Measurements from ENCODE around the gene MRPL55.

MRPL55 gene

GRCh38 chr1:228152097-228152917 is 43.2 kb upstream of the MRPL55 start:
- peaks cover 0 to 10% of the 10 kb centered on the region in 2 donors for H3K27me3 ChIP-seq
- H3K4me1 ChIP-seq, result peaks cover 0 to 29% (median 15%) of the 10 kb centered on the region in 4 donors
- intact Hi-C loops (cut with DNase I; ENCODE audit: low total_unique reads), result no loop called here
- peaks cover 9 to 28% (median 15%) of the 10 kb centered on the region in 3 donors for H3K36me3 ChIP-seq
- DNase-seq, result peak; percentile 18 to 61
- TF ChIP-seq, protein P1, sequence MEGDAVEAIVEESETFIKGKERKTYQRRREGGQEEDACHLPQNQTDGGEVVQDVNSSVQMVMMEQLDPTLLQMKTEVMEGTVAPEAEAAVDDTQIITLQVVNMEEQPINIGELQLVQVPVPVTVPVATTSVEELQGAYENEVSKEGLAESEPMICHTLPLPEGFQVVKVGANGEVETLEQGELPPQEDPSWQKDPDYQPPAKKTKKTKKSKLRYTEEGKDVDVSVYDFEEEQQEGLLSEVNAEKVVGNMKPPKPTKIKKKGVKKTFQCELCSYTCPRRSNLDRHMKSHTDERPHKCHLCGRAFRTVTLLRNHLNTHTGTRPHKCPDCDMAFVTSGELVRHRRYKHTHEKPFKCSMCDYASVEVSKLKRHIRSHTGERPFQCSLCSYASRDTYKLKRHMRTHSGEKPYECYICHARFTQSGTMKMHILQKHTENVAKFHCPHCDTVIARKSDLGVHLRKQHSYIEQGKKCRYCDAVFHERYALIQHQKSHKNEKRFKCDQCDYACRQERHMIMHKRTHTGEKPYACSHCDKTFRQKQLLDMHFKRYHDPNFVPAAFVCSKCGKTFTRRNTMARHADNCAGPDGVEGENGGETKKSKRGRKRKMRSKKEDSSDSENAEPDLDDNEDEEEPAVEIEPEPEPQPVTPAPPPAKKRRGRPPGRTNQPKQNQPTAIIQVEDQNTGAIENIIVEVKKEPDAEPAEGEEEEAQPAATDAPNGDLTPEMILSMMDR (IDR thresholded peaks at IDR 0.05), result no peak
- no peaks in the 10 kb centered on the region for H3K9me3 ChIP-seq
- H3K4me3 ChIP-seq, result no peak overlapping the region
- H3K27ac ChIP-seq, result no peak overlapping the region

DNA sequence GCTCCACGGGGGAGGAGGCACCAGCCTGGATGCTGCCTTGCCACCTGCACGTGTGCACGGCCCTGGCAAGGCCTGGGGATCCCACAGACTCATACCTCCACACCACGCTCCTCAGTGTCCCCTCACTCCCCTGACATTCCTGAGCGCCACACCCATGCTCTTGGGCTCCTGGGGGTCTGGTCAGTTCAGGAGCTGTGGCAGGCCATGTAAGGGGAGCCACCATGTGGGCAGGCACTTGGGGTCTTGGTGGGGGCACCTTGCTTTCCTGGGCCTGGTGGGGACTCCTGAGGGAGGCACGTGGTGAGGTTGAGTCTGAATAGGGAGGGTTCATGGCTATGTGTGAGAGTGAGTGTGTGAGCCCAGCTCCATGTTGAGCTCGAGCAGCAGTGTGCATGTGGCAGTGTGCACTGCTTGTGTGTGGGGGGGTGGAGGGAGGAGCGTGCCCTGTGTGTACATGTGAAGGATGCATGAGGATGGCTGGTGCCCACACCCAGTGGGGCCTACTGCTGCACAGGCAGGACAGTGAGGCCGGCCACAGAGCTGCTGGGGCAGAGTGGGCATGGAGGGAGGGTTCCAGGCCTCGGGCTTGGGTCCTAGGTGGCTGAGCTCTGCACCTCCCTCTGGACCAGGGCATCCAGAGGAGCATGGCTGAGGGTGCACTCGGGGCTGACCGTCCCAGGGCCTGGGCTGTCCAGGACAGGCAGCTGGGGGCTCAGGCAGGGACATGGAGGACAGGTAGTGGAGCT is 42.3 kb upstream of the MRPL55 start:
- peaks cover 0 to under 1% of the 10 kb centered on the region in 2 donors for H3K27me3 ChIP-seq
- H3K4me1 ChIP-seq, result peaks cover 0 to 29% (median 15%) of the 10 kb centered on the region in 4 donors
- H3K27ac ChIP-seq, result peak overlapping the region; percentile 54 to 69
- H3K36me3 ChIP-seq, result peaks cover 19 to 37% (median 25%) of the 10 kb centered on the region in 3 donors
- intact Hi-C loops (cut with DNase I; ENCODE audit: low total_unique reads), result no loop called here
- DNase-seq, result peak; percentile 19 to 63
- no peaks in the 10 kb centered on the region for H3K9me3 ChIP-seq
- no peak overlapping the region for H3K4me3 ChIP-seq
- TF ChIP-seq, protein P1 (IDR thresholded peaks at IDR 0.05), result no peak

DNA sequence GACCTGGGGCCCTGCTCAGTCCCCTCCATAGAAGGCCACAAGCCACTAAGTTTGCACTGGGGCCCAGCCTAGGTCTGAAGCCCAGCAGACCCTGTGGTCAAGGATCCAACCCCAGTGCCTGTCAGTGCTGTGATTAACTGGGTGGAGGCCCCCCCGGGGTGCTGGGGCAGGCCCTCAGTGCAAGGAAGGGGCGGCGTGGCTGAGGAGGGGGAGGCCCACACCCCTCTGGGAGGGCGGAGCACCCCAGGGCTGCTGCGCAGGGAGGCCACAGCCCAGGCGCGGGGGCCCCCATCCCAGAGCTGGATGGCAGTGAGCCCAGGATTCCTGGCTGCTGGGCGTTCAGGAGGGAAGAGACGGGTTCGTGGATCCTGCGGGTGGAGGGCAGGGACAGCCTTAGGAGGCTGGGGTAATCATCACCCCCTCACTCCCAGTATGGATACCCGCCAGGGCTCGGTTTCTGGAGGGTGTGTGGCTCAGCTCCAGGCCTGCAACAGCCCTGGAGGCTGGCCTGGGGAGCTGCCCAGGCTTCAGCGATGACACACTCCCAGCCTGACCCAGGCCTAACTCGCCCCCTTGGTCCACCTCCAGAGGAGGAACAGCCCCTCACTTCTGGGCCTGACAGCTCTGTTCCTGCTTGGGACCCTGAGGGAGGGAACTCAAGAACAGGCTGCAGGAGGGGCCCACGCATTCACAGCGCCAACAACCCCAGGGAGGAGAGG is 41.5 kb upstream of the MRPL55 start:
- peak overlapping the region; percentile 54 to 69 for H3K27ac ChIP-seq
- intact Hi-C loops (cut with DNase I; ENCODE audit: low total_unique reads), result no loop called here
- peaks cover 0 to 29% (median 16%) of the 10 kb centered on the region in 4 donors for H3K4me1 ChIP-seq
- H3K4me3 ChIP-seq, result peak overlapping the region in 1 of 2 donors; percentile 12
- H3K9me3 ChIP-seq, result no peaks in the 10 kb centered on the region
- peaks cover 22 to 45% (median 32%) of the 10 kb centered on the region in 3 donors for H3K36me3 ChIP-seq
- TF ChIP-seq, protein P1 (IDR thresholded peaks at IDR 0.05), result no peak
- peak; percentile 35 to 70 for DNase-seq
- no peaks in the 10 kb centered on the region for H3K27me3 ChIP-seq

GRCh38 chr1:228150120-228150460 is 41.0 kb upstream of the MRPL55 start:
- H3K36me3 ChIP-seq, result peaks cover 22 to 49% (median 37%) of the 10 kb centered on the region in 3 donors
- TF ChIP-seq, protein P1 (IDR thresholded peaks at IDR 0.05), result no peak
- H3K4me1 ChIP-seq, result peaks cover 0 to 35% (median 18%) of the 10 kb centered on the region in 4 donors
- H3K27me3 ChIP-seq, result no peaks in the 10 kb centered on the region
- peak overlapping the region; percentile 54 to 69 for H3K27ac ChIP-seq
- intact Hi-C loops (cut with DNase I; ENCODE audit: low total_unique reads), result no loop called here
- no peaks in the 10 kb centered on the region for H3K9me3 ChIP-seq
- peak in 1 of 2 donors; percentile 67 for DNase-seq
- peak overlapping the region in 1 of 2 donors; percentile 12 for H3K4me3 ChIP-seq

GRCh38 chr1:228149406-228150119 is 40.5 kb upstream of the MRPL55 start, which contains the start of gene GJC2:
TSS of gene GJC2 (plus strand) at chr1:228149930. CDS start at chr1:228157759, 7,829 bp downstream.
- DNase-seq, result peak; percentile 20 to 74
- TF ChIP-seq, protein P1 (IDR thresholded peaks at IDR 0.05), result no peak
- no peaks in the 10 kb centered on the region for H3K9me3 ChIP-seq
- peaks cover 0 to 40% (median 20%) of the 10 kb centered on the region in 4 donors for H3K4me1 ChIP-seq
- intact Hi-C loops (cut with DNase I; ENCODE audit: low total_unique reads), result no loop called here
- H3K27ac ChIP-seq, result peak within 1 kb of the TSS; percentile 54 to 69
- peak within 1 kb of the TSS in 1 of 2 donors; percentile 12 for H3K4me3 ChIP-seq
- peaks cover 22 to 49% (median 37%) of the 10 kb centered on the region in 3 donors for H3K36me3 ChIP-seq
- no peaks in the 10 kb centered on the region for H3K27me3 ChIP-seq
